ENCODE measurements around the gene CTAG1A. TPM values are rescaled to one million over a fixed set of nuclear protein-coding genes. Genes with fewer than 3 reads are reported as not detected.
"Not testable (repeated sequence)": the region's sequence is repeated elsewhere in the genome, so short reads cannot be mapped to it uniquely, and the experiment has no call there.

Gene CTAG1A
- total RNA-seq, 1 donor from 2014 or later, result not detected

GRCh38 chrX:154613586-154613985 lies 28.7 kb downstream of the CTAG1A start:
- DNase-seq (ENCODE audit: low read depth in 2 of 2), result not testable (repeated sequence)

DNA sequence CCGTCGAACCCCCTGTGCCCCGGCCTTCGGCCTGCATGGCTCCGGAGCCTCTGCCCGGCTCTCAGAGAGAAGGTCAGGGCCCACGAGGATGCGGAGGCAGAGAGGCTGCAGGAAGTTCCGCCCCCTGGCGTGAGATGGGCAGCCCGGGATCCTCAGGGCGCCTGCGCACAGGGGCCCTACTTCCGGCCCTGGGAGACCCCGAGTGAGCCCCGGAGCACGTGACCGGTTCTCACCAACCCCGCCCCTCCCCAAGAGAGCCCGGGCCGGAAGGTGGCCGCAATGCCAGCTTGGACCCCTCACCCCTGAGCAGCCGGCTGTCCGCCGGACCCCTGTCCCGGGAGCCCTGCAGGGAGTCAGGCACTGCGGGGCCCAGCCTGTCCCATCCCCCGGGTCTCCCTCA lies 34.2 kb downstream of the CTAG1A start, which contains the start of gene CTAG1B:
Gene CTAG1B, minus strand, starts transcription at position 101 of the 400 bp plus-strand sequence. Its CDS starts 64 bp downstream, at position 37.
- not testable (repeated sequence) for DNase-seq (ENCODE audit: low read depth in 2 of 2)

- DNase-seq (ENCODE audit: low read depth in 2 of 2), result not testable (repeated sequence)
These were observed 36.0 kb downstream of the CTAG1A start for GRCh38 chrX:154620767-154621414.

DNA sequence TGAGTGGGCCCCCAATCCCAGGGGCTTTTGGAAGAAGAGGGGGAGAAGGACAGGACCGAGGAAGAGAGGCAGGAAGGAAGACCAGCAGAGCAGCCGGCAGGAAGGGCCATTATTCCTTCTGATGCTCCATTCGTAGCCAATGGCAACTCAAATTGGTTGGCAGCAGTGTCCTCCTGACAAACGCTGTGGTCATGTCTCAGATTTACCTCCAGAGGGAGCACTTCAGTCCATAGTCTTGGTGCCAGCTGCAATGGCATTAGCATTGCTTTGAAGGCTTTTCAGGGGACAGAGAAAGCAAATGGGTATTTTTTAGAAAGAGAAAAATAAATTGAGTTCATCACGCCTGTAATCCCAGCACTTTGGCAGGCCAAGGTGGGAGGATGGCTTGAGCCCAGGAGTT lies 44.0 kb downstream of the CTAG1A start:
- DNase-seq (ENCODE audit: low read depth in 2 of 2), result not testable (repeated sequence)

- not testable (repeated sequence) for DNase-seq (ENCODE audit: low read depth in 2 of 2)
These were observed 46.0 kb downstream of the CTAG1A start for GRCh38 chrX:154630949-154631348.

- DNase-seq (ENCODE audit: low read depth in 2 of 2), result not testable (repeated sequence)
These were observed 48.7 kb downstream of the CTAG1A start for GRCh38 chrX:154633661-154634060.

Other genes with a start within 250 kb of the CTAG1A start
- gene FLNA, start 210.5 kb upstream of the CTAG1A start, total RNA-seq, result 781 and 1,159 TPM in 2 replicates
- gene EMD, start 205.8 kb upstream of the CTAG1A start, total RNA-seq, result 14.5 and 18.1 TPM in 2 replicates
- gene RPL10, start 186.8 kb upstream of the CTAG1A start, total RNA-seq, result 2,090 and 2,761 TPM in 2 replicates
- gene DNASE1L1, start 175.9 kb upstream of the CTAG1A start, total RNA-seq, result 79.1 and 86.3 TPM in 2 replicates
- gene TAFAZZIN, start 173.6 kb upstream of the CTAG1A start, total RNA-seq, result 8.5 and 11.9 TPM in 2 replicates
- gene ATP6AP1, start 156.5 kb upstream of the CTAG1A start, total RNA-seq, result 53.6 and 64.3 TPM in 2 replicates
- 24.8 and 59.1 TPM in 2 replicates for gene GDI1, start 148.0 kb upstream of the CTAG1A start, total RNA-seq
- gene FAM50A, start 141.0 kb upstream of the CTAG1A start, total RNA-seq, result 45.8 and 51.0 TPM in 2 replicates
- gene PLXNA3, start 126.9 kb upstream of the CTAG1A start, total RNA-seq, result 3.7 and 6.3 TPM in 2 replicates
- gene LAGE3, start 105.9 kb upstream of the CTAG1A start, total RNA-seq, result 12.6 and 19.8 TPM in 2 replicates
- gene UBL4A, start 98.5 kb upstream of the CTAG1A start, total RNA-seq, result 24.6 and 31.3 TPM in 2 replicates
- gene SLC10A3, start 94.5 kb upstream of the CTAG1A start, total RNA-seq, result 8.5 and 14.7 TPM in 2 replicates
- gene FAM3A, start 68.9 kb upstream of the CTAG1A start, total RNA-seq, result 13.3 and 20.8 TPM in 2 replicates
- 16.9 and 35.1 TPM in 2 replicates for gene G6PD, start 38.3 kb upstream of the CTAG1A start, total RNA-seq
- 9.2 and 11.7 TPM in 2 replicates for gene IKBKG, start 37.5 kb upstream of the CTAG1A start, total RNA-seq
- gene CTAG1B, start 34.1 kb downstream of the CTAG1A start, total RNA-seq, result not detected in 2 replicates
- gene CTAG2, start 68.4 kb downstream of the CTAG1A start, total RNA-seq, result not detected in 2 replicates
- 6.5 and 7.9 TPM in 2 replicates for gene GAB3, start 165.9 kb downstream of the CTAG1A start, total RNA-seq
- 31.8 and 34.5 TPM in 2 replicates for gene DKC1, start 177.7 kb downstream of the CTAG1A start, total RNA-seq
- gene MPP1, start 220.4 kb downstream of the CTAG1A start, total RNA-seq, result 21.4 and 24.8 TPM in 2 replicates
- not detected in 2 replicates for gene SMIM9, start 249.5 kb downstream of the CTAG1A start, total RNA-seq

All from lung microvascular endothelial cell (primary cell).